Mesendoderm (in vitro differentiated cells): Measurements from ENCODE around the gene ADAMTS9.
A peak's percentile ranks its signal among the peaks of the same experiment; 100 is the strongest.

ENCODE experiments used
- DNase-seq: peaks from one replicate; pipeline ENCODE4 v3.0.0; 2013
- H2AK5ac ChIP-seq: 2 replicates; pipeline ENCODE4 v1.6.1; 2013; ENCODE audit warnings: low read length, inconsistent platforms
- H2BK120ac ChIP-seq: 2 replicates; pipeline ENCODE4 v1.6.1; 2013; ENCODE audit warnings: low read depth, mild to moderate bottlenecking, low read length, moderate library complexity, mixed read lengths
- H2BK15ac ChIP-seq: replicated peaks from 2 replicates; pipeline ENCODE4 v1.6.1; 2013; ENCODE audit warnings: low read depth, mild to moderate bottlenecking, moderate library complexity
- H2BK5ac ChIP-seq: 2 replicates; pipeline ENCODE4 v1.6.1; 2013; ENCODE audit warnings: low read length, inconsistent platforms
- H3K18ac ChIP-seq: 2 replicates; pipeline ENCODE4 v1.6.1; 2013; ENCODE audit warnings: mild to moderate bottlenecking, low read length, mixed read lengths
- H3K23ac ChIP-seq: one replicate; pipeline ENCODE4 v1.6.1; 2013; ENCODE audit warnings: low read length
- H3K27ac ChIP-seq: 2 replicates; pipeline ENCODE4 v1.5.1; 2013; ENCODE audit warnings: low read depth, mild to moderate bottlenecking, inconsistent platforms, low read length, moderate library complexity
- H3K27me3 ChIP-seq: 2 replicates; pipeline ENCODE4 v1.6.1; 2013; ENCODE audit warnings: low read length, control low read depth, mild to moderate bottlenecking, inconsistent platforms; ENCODE audit not compliant: insufficient read depth, poor library complexity
- H3K36me3 ChIP-seq: 2 replicates; pipeline ENCODE4 v1.6.1; 2013; ENCODE audit warnings: low read length, inconsistent platforms; ENCODE audit not compliant: control insufficient read depth, insufficient read depth
- H3K4ac ChIP-seq: one replicate; pipeline ENCODE4 v1.6.1; 2013; ENCODE audit warnings: low read depth, mild to moderate bottlenecking, low read length, moderate library complexity
- H3K4me1 ChIP-seq: 2 replicates; pipeline ENCODE4 v1.6.1; 2013; ENCODE audit warnings: low read depth, low read length, inconsistent platforms; ENCODE audit not compliant: control insufficient read depth
- H3K4me2 ChIP-seq: 2 replicates; pipeline ENCODE4 v1.6.1; 2013; ENCODE audit warnings: low read length
- H3K4me3 ChIP-seq: 2 replicates; pipeline ENCODE4 v1.5.1; 2013; ENCODE audit warnings: mild to moderate bottlenecking, low read length
- H3K56ac ChIP-seq: one replicate; pipeline ENCODE4 v1.6.1; 2013; ENCODE audit warnings: low read length
- H3K79me1 ChIP-seq: 2 replicates; pipeline ENCODE4 v1.6.1; 2013; ENCODE audit warnings: low read length, inconsistent platforms
- H3K79me2 ChIP-seq: 2 replicates; pipeline ENCODE4 v1.6.1; 2013; ENCODE audit warnings: mild to moderate bottlenecking, low read length; ENCODE audit not compliant: control insufficient read depth, insufficient read depth
- H3K9ac ChIP-seq: 2 replicates; pipeline ENCODE4 v1.6.1; 2013; ENCODE audit warnings: low read length, inconsistent platforms
- H4K5ac ChIP-seq: one replicate; pipeline ENCODE4 v1.6.1; 2013; ENCODE audit warnings: low read length
- H4K8ac ChIP-seq: one replicate; pipeline ENCODE4 v1.6.1; 2013; ENCODE audit warnings: low read depth, mild to moderate bottlenecking, control low read depth, low read length, moderate library complexity
- WGBS: extraction: QIAGEN DNeasy Blood & Tissue Kit; methylation state at CpG from one replicate; pipeline ENCODE4 v1.1.7; 2013; ENCODE audit warnings: low lambda C conversion rate, missing lambda C conversion rate; ENCODE audit not compliant: insufficient coverage; ENCODE audit errors: extremely low coverage; 5-methylcytosine and 5-hydroxymethylcytosine counted together

Gene ADAMTS9

GRCh38 chr3:64490180-64490724 is 197.5 kb downstream of the ADAMTS9 start:
- no peak overlapping the region for H4K8ac ChIP-seq
- WGBS, result no CpG with 5 or more reads among the region's 6 CpGs
- H3K79me1 ChIP-seq, result no peaks in the 10 kb centered on the region
- H2BK15ac ChIP-seq, result no peak overlapping the region
- H2BK120ac ChIP-seq, result no peak overlapping the region
- no peak overlapping the region for H4K5ac ChIP-seq
- no peaks in the 10 kb centered on the region for H3K27me3 ChIP-seq
- H3K4ac ChIP-seq, result no peak overlapping the region
- no peak for DNase-seq
- H3K4me2 ChIP-seq, result no peak overlapping the region
- H3K56ac ChIP-seq, result no peak overlapping the region
- peaks cover 12% of the 10 kb centered on the region for H3K4me1 ChIP-seq
- H2AK5ac ChIP-seq, result no peak overlapping the region
- H3K18ac ChIP-seq, result no peak overlapping the region
- H3K23ac ChIP-seq, result no peak overlapping the region
- H3K9ac ChIP-seq, result no peak overlapping the region
- no peaks in the 10 kb centered on the region for H3K36me3 ChIP-seq
- no peak overlapping the region for H3K4me3 ChIP-seq
- no peak overlapping the region for H2BK5ac ChIP-seq
- no peaks in the 10 kb centered on the region for H3K79me2 ChIP-seq
- no peak overlapping the region for H3K27ac ChIP-seq

GRCh38 chr3:64489361-64490044 is 198.3 kb downstream of the ADAMTS9 start:
- no peak overlapping the region for H3K27ac ChIP-seq
- no CpG with 5 or more reads among the region's 23 CpGs for WGBS
- peak; percentile 97 for DNase-seq

GRCh38 chr3:64488939-64489338 is 198.9 kb downstream of the ADAMTS9 start:
- H3K79me2 ChIP-seq, result no peaks in the 10 kb centered on the region
- no peak overlapping the region for H3K9ac ChIP-seq
- WGBS, result no CpG with 5 or more reads among the region's 5 CpGs
- H3K4me2 ChIP-seq, result peak overlapping the region; percentile 18
- no peak overlapping the region for H2BK120ac ChIP-seq
- H3K36me3 ChIP-seq, result no peaks in the 10 kb centered on the region
- H3K4ac ChIP-seq, result no peak overlapping the region
- no peak overlapping the region for H3K4me3 ChIP-seq
- H3K56ac ChIP-seq, result no peak overlapping the region
- H3K79me1 ChIP-seq, result no peaks in the 10 kb centered on the region
- DNase-seq, result peak; percentile 18
- H4K5ac ChIP-seq, result no peak overlapping the region
- H2BK5ac ChIP-seq, result no peak overlapping the region
- H3K23ac ChIP-seq, result no peak overlapping the region
- H3K18ac ChIP-seq, result no peak overlapping the region
- no peaks in the 10 kb centered on the region for H3K27me3 ChIP-seq
- peaks cover 12% of the 10 kb centered on the region for H3K4me1 ChIP-seq
- H3K27ac ChIP-seq, result no peak overlapping the region
- H4K8ac ChIP-seq, result no peak overlapping the region
- H2BK15ac ChIP-seq, result no peak overlapping the region
- H2AK5ac ChIP-seq, result no peak overlapping the region

More at GRCh38 chr3:64489361-64490044, 198.3 kb downstream of the ADAMTS9 start:
- Histone ChIP-seq H2BK15ac (no peak overlapping the region), H3K18ac (no peak overlapping the region), H3K4me3 (no peak overlapping the region), H3K23ac (no peak overlapping the region), H3K79me1 (no peaks in the 10 kb centered on the region), H3K4me1 (peaks cover 12% of the 10 kb centered on the region), H3K4me2 (peak overlapping the region; percentile 64), H3K79me2 (no peaks in the 10 kb centered on the region), H3K9ac (peak overlapping the region; percentile 48), H3K36me3 (no peaks in the 10 kb centered on the region), H2BK5ac (no peak overlapping the region), H3K56ac (peak overlapping the region; percentile 87), H3K4ac (no peak overlapping the region), H3K27me3 (no peaks in the 10 kb centered on the region), H2AK5ac (no peak overlapping the region), H4K5ac (no peak overlapping the region), H2BK120ac (no peak overlapping the region), H4K8ac (no peak overlapping the region)

GRCh38 chr3:64484289-64484992 is 203.4 kb downstream of the ADAMTS9 start:
- peak overlapping the region; percentile 88 for H3K18ac ChIP-seq
- H2BK120ac ChIP-seq, result no peak overlapping the region
- no peak overlapping the region for H3K4ac ChIP-seq
- no peaks in the 10 kb centered on the region for H3K27me3 ChIP-seq
- H3K79me2 ChIP-seq, result no peaks in the 10 kb centered on the region
- H3K79me1 ChIP-seq, result no peaks in the 10 kb centered on the region
- no peak overlapping the region for H3K4me3 ChIP-seq
- H3K56ac ChIP-seq, result no peak overlapping the region
- no peak overlapping the region for H2BK5ac ChIP-seq
- no peak overlapping the region for H3K23ac ChIP-seq
- DNase-seq, result peak; percentile 84
- H3K9ac ChIP-seq, result no peak overlapping the region
- H4K5ac ChIP-seq, result no peak overlapping the region
- no peak overlapping the region for H3K4me2 ChIP-seq
- no peak overlapping the region for H2AK5ac ChIP-seq
- H3K27ac ChIP-seq, result no peak overlapping the region
- H4K8ac ChIP-seq, result no peak overlapping the region
- H3K4me1 ChIP-seq, result peaks cover 2% of the 10 kb centered on the region
- no peak overlapping the region for H2BK15ac ChIP-seq
- no CpG with 5 or more reads among the region's 4 CpGs for WGBS
- no peaks in the 10 kb centered on the region for H3K36me3 ChIP-seq

GRCh38 chr3:64483467-64483866 is 204.3 kb downstream of the ADAMTS9 start:
- Histone ChIP-seq H3K18ac (no peak overlapping the region), H4K8ac (no peak overlapping the region), H3K27ac (no peak overlapping the region), H3K36me3 (no peaks in the 10 kb centered on the region), H2BK5ac (no peak overlapping the region), H4K5ac (no peak overlapping the region), H2BK15ac (no peak overlapping the region), H3K27me3 (no peaks in the 10 kb centered on the region), H2BK120ac (no peak overlapping the region), H3K79me2 (no peaks in the 10 kb centered on the region), H3K4me2 (no peak overlapping the region), H3K4ac (no peak overlapping the region), H3K56ac (no peak overlapping the region), H3K9ac (no peak overlapping the region), H3K4me1 (no peaks in the 10 kb centered on the region), H3K23ac (no peak overlapping the region), H3K79me1 (no peaks in the 10 kb centered on the region), H3K4me3 (no peak overlapping the region), H2AK5ac (no peak overlapping the region)
- DNase-seq, result no peak
- WGBS, result no CpG with 5 or more reads among the region's 2 CpGs
